ENCODE data around the gene PALLD. TPM values are rescaled to one million over a fixed set of nuclear protein-coding genes. Genes with fewer than 3 reads are reported as not detected.

Gene PALLD
- total and polyA plus RNA-seq, 7 donors: 40.7 to 1,991 (median 1,233) TPM

- H3K27me3 ChIP-seq: no peaks in the 10 kb centered on the region
- peak overlapping the region in 3 of 4 donors; percentile 17 to 33 (median 23) for H3K4me3 ChIP-seq
- DNase-seq: no peak
- WGBS, 2 donors: 36 to 53% methylated on average over 2 of the region's 2 CpGs
- no peak for TF ChIP-seq POLR2A (IDR thresholded peaks at IDR 0.05)
- TF ChIP-seq POLR2AphosphoS5 (IDR thresholded peaks at IDR 0.05): no peak
- TF ChIP-seq CTCF (IDR thresholded peaks at IDR 0.05): no peak
- TF ChIP-seq EP300 (IDR thresholded peaks at IDR 0.05): no peak
- H3K4me1 ChIP-seq: peaks cover 0 to 70% (median 50%) of the 10 kb centered on the region in 4 donors
- H3K27ac ChIP-seq: peak overlapping the region; percentile 83 to 94 (median 86)
- H3K9me3 ChIP-seq: no peaks in the 10 kb centered on the region
- H3K36me3 ChIP-seq: no peaks in the 10 kb centered on the region
- intact Hi-C loops (cut with DNase I): loop anchor here (2.0 to 10.0 kb wide), 3 partner anchors 95 to 233 kb away; no protein-coding TSS in a partner anchor
Observed at GRCh38 chr4:168817370-168817769, 320.5 kb downstream of the PALLD start.

GRCh38 chr4:168822481-168822880 lies 325.6 kb downstream of the PALLD start:
- TF ChIP-seq CTCF (IDR thresholded peaks at IDR 0.05): no peak
- no peak for TF ChIP-seq POLR2AphosphoS5 (IDR thresholded peaks at IDR 0.05)
- no peak for TF ChIP-seq EP300 (IDR thresholded peaks at IDR 0.05)
- TF ChIP-seq POLR2A (IDR thresholded peaks at IDR 0.05): no peak
- intact Hi-C loops (cut with DNase I): no loop called here
- Histone ChIP-seq H3K27me3 (no peaks in the 10 kb centered on the region), H3K27ac (no peak overlapping the region), H3K36me3 (no peaks in the 10 kb centered on the region), H3K4me3 (no peak overlapping the region), H3K4me1 (peaks cover 0 to 41% (median 13%) of the 10 kb centered on the region in 4 donors), H3K9me3 (no peaks in the 10 kb centered on the region)
- WGBS, 2 donors: 33 to 78% methylated on average over 5 of the region's 5 CpGs
- no peak for DNase-seq

- peak overlapping the region in 1 of 4 donors; percentile 29 for H3K27ac ChIP-seq
- H3K9me3 ChIP-seq: no peaks in the 10 kb centered on the region
- no peak overlapping the region for H3K4me3 ChIP-seq
- intact Hi-C loops (cut with DNase I): no loop called here
- H3K27me3 ChIP-seq: no peaks in the 10 kb centered on the region
- peaks cover 0 to 22% (median 6%) of the 10 kb centered on the region in 4 donors for H3K4me1 ChIP-seq
- TF ChIP-seq POLR2A (IDR thresholded peaks at IDR 0.05) (no peak), EP300 (IDR thresholded peaks at IDR 0.05) (no peak), POLR2AphosphoS5 (IDR thresholded peaks at IDR 0.05) (no peak), CTCF (IDR thresholded peaks at IDR 0.05) (no peak)
- no peak for DNase-seq
- 94 to 97% methylated on average over 3 of the region's 3 CpGs for WGBS, 2 donors
- H3K36me3 ChIP-seq: no peaks in the 10 kb centered on the region
Observed at GRCh38 chr4:168825975-168826374, 329.1 kb downstream of the PALLD start.

- WGBS, 2 donors: 88 to 94% methylated on average over 3 of the region's 3 CpGs
- intact Hi-C loops (cut with DNase I): no loop called here
- no peak for TF ChIP-seq EP300 (IDR thresholded peaks at IDR 0.05)
- TF ChIP-seq POLR2AphosphoS5 (IDR thresholded peaks at IDR 0.05): no peak
- TF ChIP-seq POLR2A (IDR thresholded peaks at IDR 0.05): no peak
- no peak for DNase-seq
- H3K27ac ChIP-seq: peak overlapping the region in 2 of 4 donors; percentile 29 to 99
- no peaks in the 10 kb centered on the region for H3K9me3 ChIP-seq
- no peaks in the 10 kb centered on the region for H3K36me3 ChIP-seq
- no peak overlapping the region for H3K4me3 ChIP-seq
- H3K4me1 ChIP-seq: peaks cover 0 to 28% (median 12%) of the 10 kb centered on the region in 4 donors
- H3K27me3 ChIP-seq: no peaks in the 10 kb centered on the region
Observed at GRCh38 chr4:168826620-168827019, 329.8 kb downstream of the PALLD start.

- H3K4me1 ChIP-seq: peaks cover 0 to 36% (median 14%) of the 10 kb centered on the region in 4 donors
- TF ChIP-seq POLR2AphosphoS5 (IDR thresholded peaks at IDR 0.05) (peak in 1 of 4 donors; percentile 42), CTCF (IDR thresholded peaks at IDR 0.05) (no peak)
- peak overlapping the region; percentile 94 to 99 (median 98) for H3K27ac ChIP-seq
- peak overlapping the region in 3 of 4 donors; percentile 76 to 97 (median 85) for H3K4me3 ChIP-seq
- H3K27me3 ChIP-seq: no peaks in the 10 kb centered on the region
- WGBS, 2 donors: 60 to 68% methylated on average over 6 of the region's 6 CpGs
- DNase-seq: no peak
- intact Hi-C loops (cut with DNase I): loop anchor here (1.0 to 10.0 kb wide), 2 partner anchors 13 to 196 kb away; no protein-coding TSS in a partner anchor
- no peaks in the 10 kb centered on the region for H3K36me3 ChIP-seq
- H3K9me3 ChIP-seq: no peaks in the 10 kb centered on the region
Observed at GRCh38 chr4:168830777-168831512, 334.1 kb downstream of the PALLD start.

Measured in sigmoid colon (tissue), 7 donors.